Stimulated activated CD4-positive, alpha-beta T cell treated with anti-CD3 and anti-CD28 coated beads, Interleukin-15, amount 100 ng/mL, for 24 hours (primary cell): Measurements from ENCODE around the gene KCNN1.
"Not testable (repeated sequence)": the region's sequence is repeated elsewhere in the genome, so short reads cannot be mapped to it uniquely, and the experiment has no call there.

ENCODE experiments used
- DNase-seq: peaks from one replicate; pipeline ENCODE4 v3.0.0-alpha.2; 2020

The KCNN1 gene

DNA sequence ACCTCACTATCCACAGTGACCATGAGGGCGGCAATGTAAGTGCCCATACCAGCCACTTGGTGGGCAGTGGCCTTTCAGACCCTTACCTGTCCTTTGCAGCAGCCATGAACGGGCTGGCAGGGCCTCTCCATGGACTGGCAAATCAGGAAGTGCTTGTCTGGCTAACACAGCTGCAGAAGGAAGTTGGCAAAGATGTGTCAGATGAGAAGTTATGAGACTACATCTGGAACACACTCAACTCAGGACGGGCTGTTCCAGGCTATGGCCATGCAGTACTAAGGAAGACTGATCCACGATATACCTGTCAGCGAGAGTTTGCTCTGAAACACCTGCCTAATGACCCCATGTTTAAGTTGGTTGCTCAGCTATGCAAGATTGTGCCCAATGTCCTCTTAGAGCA is 64.5 kb downstream of the KCNN1 start:
- not testable (repeated sequence) for DNase-seq

DNA sequence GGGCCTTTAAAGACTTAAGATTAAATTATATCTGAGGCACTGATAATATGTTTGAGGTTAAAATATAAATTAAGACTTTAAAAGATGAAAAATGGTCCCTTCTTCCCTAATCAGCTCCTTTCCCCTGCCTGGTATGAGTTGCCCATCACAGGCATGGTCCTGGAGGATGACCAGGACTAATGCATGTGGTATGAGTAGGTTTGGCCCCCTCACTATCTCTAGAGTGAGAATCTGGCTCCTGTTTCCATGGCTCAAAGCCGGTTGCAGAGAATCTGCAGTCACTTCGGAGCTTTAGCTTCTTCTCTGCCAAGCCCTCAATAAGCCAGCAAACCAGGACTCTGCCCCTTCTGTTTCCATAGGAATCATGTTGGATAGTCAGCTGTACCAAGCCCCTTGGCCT is 65.2 kb downstream of the KCNN1 start:
- not testable (repeated sequence) for DNase-seq

DNA sequence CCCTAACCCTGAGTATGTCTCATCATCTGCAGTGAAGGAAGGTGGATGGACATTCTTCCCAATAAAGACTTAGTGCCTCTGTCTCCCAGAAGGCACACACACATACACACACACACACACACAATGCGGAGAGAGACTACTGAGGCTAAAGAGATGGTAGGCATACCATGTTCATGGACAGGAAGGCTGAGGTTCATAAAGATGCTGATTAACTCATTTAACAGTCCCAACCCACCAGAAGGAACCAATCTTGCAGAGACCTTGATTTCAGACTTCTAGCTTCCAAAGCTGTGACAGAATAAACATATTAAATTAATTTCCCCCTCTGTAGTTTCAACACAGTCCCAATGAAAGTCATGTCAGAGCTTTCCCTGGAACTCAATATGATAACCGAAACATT is 74.1 kb downstream of the KCNN1 start:
- DNase-seq = no peak

DNA sequence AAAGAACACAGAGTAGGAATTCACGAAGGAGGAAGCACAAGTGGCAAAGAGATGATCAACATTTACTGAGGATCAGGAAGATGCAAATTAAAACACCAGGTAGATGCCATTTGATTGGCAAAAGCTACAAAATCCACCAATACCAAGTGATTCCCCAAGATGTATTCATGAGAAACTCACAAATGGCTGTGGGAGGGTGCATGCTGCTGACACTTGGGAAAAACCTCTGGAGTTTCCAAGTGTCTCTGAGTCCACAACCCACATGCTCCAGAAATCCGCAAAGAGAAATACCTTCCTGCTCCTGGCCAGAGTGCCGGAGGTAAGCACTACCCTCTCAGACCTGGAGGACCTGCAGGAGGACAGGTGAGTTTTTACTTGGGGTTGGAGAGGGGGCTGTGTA is 76.8 kb downstream of the KCNN1 start:
- DNase-seq = no peak

DNA sequence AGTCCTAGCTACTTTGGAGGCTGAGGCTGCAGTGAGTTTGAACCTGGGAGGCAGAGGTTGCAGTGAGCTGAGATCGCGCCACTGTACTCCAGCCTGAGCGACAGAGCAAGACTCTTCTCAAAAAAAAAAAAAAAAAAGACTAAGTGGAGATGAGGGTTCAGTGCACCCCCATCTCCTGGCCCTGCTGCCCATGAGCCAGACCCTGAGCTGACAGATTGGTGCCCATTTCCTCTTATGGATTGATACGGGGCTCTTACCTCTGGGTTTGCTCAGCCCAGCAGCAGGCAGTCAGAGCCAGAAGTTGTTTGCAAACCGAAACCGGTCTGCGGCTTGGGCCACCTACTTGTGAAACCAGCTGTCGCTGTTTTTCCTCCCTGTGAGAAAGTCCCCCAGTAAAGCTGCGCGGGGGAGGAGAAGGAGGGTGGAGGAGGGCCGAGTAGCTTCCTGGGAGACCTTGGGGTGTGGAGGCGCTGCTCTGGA is 78.0 kb downstream of the KCNN1 start:
- DNase-seq = peak; percentile 94

DNA sequence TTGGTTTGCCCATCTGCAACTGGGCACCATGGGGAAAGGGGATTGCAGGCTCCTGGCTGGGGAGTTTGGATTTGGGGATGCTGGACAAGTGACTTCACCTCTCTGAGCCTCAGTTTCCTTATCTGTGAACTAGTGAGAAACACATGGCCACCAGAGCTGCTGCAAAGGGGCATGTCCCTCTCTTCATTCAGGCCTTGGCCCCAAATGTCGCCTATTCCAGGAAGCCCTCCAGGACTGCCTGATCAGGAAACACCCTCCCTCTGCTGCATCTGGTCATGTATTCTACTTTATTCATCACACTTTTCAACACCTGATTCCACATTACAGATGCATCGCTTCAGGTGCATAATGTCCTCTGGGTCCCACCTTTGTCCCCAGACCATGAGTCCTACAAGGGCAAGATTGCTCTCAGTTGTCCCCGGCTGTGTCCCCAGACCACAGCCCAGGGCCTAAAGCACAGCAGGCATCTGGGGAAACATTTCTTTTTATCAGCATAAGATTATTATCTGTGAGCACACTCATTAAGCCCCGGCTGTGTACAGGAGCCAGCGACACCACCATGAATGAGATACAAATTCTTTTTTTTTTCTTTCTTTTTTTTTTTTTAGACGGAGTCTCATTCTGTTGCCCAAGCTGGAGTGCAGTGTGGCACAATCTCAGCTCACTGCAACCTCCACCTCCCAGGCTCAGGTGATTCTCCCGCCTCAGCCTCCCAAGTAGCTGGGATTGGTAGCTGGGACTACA is 78.6 kb downstream of the KCNN1 start:
- DNase-seq = no peak

DNA sequence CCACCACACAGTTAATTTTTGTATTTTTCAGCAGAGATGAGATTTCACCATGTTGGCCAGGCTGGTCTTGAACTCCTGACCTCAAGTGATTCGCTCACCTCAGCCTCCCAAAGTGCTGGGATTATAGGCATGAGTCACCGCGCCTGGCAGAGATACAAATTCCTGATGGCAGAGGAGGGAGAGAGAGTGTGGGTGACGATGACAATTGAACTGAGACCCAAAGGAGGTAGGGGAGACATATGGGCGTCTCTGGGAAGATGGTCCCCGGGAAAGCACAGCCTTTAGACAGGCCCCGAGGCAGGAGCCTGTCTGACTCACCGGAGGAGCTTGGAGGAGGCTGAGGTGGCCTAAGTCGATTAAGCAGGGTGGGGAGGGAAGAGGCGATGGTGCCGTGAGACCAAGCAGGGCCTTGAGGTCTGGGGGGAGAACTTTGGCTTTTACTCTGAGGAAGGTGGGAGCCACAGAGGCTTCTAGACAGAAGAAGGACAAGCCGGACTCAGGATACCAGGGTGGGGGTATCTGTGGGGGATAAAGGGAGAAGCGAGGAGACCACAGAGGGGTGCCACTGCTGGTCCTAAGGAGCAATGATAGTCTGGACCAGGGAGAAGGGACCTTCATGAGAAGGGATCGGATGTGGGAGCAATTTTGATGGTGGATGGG is 79.3 kb downstream of the KCNN1 start:
- peak; percentile 54 for DNase-seq

DNA sequence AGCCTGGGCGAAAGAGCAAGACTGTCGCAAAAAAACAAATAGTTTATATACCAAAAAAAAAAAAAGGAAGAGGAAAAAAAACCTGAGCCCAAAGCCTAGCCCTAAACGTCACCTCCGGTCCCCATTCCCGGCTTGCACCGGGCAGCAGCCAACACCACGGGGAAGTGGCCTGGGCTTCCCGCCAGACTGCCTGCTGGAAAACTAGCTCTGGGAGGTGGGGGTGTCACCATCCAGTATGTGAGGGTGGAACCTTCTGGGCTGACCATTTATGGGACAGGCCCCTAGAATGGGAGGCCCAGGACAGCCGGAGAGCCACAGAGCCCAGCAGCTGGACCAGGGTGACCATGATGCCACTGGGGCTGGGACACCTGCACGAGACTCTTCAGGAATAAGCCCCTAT is 82.5 kb downstream of the KCNN1 start:
- DNase-seq = no peak
